Smooth muscle cell (in vitro differentiated cells): ENCODE data around the gene NFIB. TPM values are rescaled to one million over a fixed set of nuclear protein-coding genes. Genes with fewer than 3 reads are reported as not detected.

Source experiments
- DNase-seq: peaks from one replicate; lab custom pipeline; 2025; ENCODE audit not compliant: unreplicated experiment; lab: John Stamatoyannopoulos, UW
- H2AFZ ChIP-seq: fragments of 200-600 bp; sonication (generic); 2 replicates; pipeline ENCODE4 v1.6.0; 2016; ENCODE audit warnings: antibody characterized with exemption, low read depth, mild to moderate bottlenecking
- H3F3A ChIP-seq: fragments of 200-600 bp; sonication (generic); 2 replicates; pipeline ENCODE4 v1.6.0; 2017; ENCODE audit warnings: antibody characterized with exemption, low read depth
- H3K27ac ChIP-seq: fragments of 200-600 bp; sonication (generic); 2 replicates; pipeline ENCODE4 v1.5.1; 2016; ENCODE audit warnings: low read depth, mild to moderate bottlenecking
- H3K27me3 ChIP-seq: fragments of 200-600 bp; sonication (generic); 2 replicates; pipeline ENCODE4 v1.6.1; 2016; ENCODE audit warnings: low read depth, mild to moderate bottlenecking
- H3K36me3 ChIP-seq: fragments of 200-600 bp; sonication (generic); 2 replicates; pipeline ENCODE4 v1.5.1; 2016; ENCODE audit warnings: low read depth
- H3K4me1 ChIP-seq: fragments of 200-600 bp; sonication (generic); 2 replicates; pipeline ENCODE4 v1.5.1; 2016; ENCODE audit warnings: low read depth
- H3K4me2 ChIP-seq: fragments of 200-600 bp; sonication (generic); 2 replicates; pipeline ENCODE4 v1.6.0; 2016; ENCODE audit warnings: mild to moderate bottlenecking
- H3K4me3 ChIP-seq: fragments of 200-600 bp; sonication (generic); 2 replicates; pipeline ENCODE4 v1.5.1; 2016; ENCODE audit warnings: mild to moderate bottlenecking
- H3K79me2 ChIP-seq: fragments of 200-600 bp; sonication (generic); 2 replicates; pipeline ENCODE4 v1.6.0; 2016; ENCODE audit warnings: low read depth, mild to moderate bottlenecking
- H3K9ac ChIP-seq: fragments of 200-600 bp; sonication (generic); 2 replicates; pipeline ENCODE4 v1.6.0; 2016; ENCODE audit warnings: low read depth
- H3K9me3 ChIP-seq: fragments of 200-600 bp; sonication (generic); replicated peaks from 2 replicates; pipeline ENCODE4 v1.5.1; 2016; ENCODE audit warnings: low read depth
- H4K20me1 ChIP-seq: fragments of 200-600 bp; sonication (generic); 2 replicates; pipeline ENCODE4 v1.6.0; 2016; ENCODE audit warnings: low read depth
- WGBS: methylation state at CpG from one replicate; pipeline ENCODE4 v1.1.7; 2016; ENCODE audit warnings: low lambda C conversion rate; 5-methylcytosine and 5-hydroxymethylcytosine counted together
- polyA plus RNA-seq: library from polyadenylated mRNA; unstranded; fragments of >200 nt; fragmentation: Nextera tagmentation; extraction: Ambion mirVana; gene quantifications from 2 replicates; pipeline ENCODE4 v1.2.1, GENCODE V29; 2016
- total RNA-seq: library from RNA; depleted of rRNA; stranded (reverse); fragments of >200 nt; gene quantifications from 2 replicates; pipeline ENCODE4 v1.2.3, GENCODE V29; 2014
- TF ChIP-seq, protein P1 (sequence below): fragments of 200-600 bp; sonication (generic); IDR thresholded peaks from 2 replicates; pipeline ENCODE4 v1.5.1; 2017; ENCODE audit warnings: borderline replicate concordance, mild to moderate bottlenecking, antibody characterized with exemption; ENCODE audit not compliant: insufficient read depth, poor library complexity, severe bottlenecking

The NFIB gene
- total and polyA plus RNA-seq, 2 experiments from 2014 or later: 0.93 to 1.7 TPM

DNA sequence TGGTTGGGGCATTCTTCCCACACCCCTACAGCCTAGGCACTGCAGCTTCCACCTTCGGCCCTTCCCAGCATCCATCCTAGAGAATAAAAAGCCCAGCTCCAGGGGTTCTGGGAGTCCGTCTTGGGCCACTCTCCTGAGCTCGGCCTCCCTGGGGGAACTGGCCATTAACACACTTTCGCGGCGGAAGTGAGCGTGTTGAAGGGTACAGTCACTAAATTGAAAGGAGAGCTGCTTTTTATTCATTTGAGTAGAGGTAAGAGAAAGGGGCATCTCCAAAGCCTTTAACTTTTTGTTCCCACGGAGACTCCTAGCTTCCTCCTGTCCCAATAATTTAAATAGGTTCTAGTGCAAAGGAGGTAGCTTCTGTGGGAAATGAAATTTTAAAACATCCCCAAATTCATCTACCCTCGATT lies 31.0 kb upstream of the NFIB start:
- no peak overlapping the region for H2AFZ ChIP-seq
- TF ChIP-seq, protein P1, sequence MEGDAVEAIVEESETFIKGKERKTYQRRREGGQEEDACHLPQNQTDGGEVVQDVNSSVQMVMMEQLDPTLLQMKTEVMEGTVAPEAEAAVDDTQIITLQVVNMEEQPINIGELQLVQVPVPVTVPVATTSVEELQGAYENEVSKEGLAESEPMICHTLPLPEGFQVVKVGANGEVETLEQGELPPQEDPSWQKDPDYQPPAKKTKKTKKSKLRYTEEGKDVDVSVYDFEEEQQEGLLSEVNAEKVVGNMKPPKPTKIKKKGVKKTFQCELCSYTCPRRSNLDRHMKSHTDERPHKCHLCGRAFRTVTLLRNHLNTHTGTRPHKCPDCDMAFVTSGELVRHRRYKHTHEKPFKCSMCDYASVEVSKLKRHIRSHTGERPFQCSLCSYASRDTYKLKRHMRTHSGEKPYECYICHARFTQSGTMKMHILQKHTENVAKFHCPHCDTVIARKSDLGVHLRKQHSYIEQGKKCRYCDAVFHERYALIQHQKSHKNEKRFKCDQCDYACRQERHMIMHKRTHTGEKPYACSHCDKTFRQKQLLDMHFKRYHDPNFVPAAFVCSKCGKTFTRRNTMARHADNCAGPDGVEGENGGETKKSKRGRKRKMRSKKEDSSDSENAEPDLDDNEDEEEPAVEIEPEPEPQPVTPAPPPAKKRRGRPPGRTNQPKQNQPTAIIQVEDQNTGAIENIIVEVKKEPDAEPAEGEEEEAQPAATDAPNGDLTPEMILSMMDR: no peak
- no peak overlapping the region for H3K9ac ChIP-seq
- no peaks in the 10 kb centered on the region for H3F3A ChIP-seq
- no peaks in the 10 kb centered on the region for H4K20me1 ChIP-seq
- H3K27ac ChIP-seq: no peak overlapping the region
- H3K27me3 ChIP-seq: peaks cover 100% of the 10 kb centered on the region
- no peak overlapping the region for H3K4me3 ChIP-seq
- no peaks in the 10 kb centered on the region for H3K9me3 ChIP-seq
- H3K4me2 ChIP-seq: peak overlapping the region; percentile 35
- H3K4me1 ChIP-seq: peaks cover 54% of the 10 kb centered on the region
- no peaks in the 10 kb centered on the region for H3K79me2 ChIP-seq
- no peaks in the 10 kb centered on the region for H3K36me3 ChIP-seq
- 13% methylated on average over 9 of the region's 9 CpGs for WGBS
- no peak for DNase-seq

DNA sequence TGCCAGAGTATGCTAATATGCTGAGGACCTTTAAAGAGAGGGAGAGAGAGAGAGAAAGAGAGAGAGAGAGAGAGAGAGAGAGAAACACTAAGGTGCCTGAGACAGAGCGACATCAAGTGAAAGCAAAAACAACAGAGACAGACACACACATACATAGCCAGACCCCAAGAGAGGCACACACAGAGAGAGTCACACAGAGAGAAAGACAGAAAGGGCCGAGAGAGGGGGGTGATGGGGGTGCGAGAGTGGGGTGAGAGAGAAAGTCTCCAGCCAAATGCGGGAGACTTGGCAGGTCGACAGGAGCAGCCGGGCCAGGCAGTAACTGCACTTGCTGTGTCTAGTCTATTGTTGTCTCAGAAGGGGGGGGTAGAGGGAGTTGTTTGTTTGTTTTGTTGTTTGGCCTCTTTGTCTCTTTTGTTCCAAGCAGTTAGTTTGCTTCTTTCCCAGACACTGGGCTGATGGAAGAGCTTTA lies 30.1 kb upstream of the NFIB start:
- no peaks in the 10 kb centered on the region for H3K36me3 ChIP-seq
- H3K27me3 ChIP-seq: peaks cover 97% of the 10 kb centered on the region
- H4K20me1 ChIP-seq: no peaks in the 10 kb centered on the region
- TF ChIP-seq, protein P1: no peak
- peaks cover 45% of the 10 kb centered on the region for H3K4me1 ChIP-seq
- no peak overlapping the region for H3K4me3 ChIP-seq
- H3K79me2 ChIP-seq: no peaks in the 10 kb centered on the region
- no peak overlapping the region for H2AFZ ChIP-seq
- no peak overlapping the region for H3K4me2 ChIP-seq
- 27% methylated on average over 5 of the region's 6 CpGs for WGBS
- no peaks in the 10 kb centered on the region for H3K9me3 ChIP-seq
- no peak overlapping the region for H3K9ac ChIP-seq
- no peak for DNase-seq
- H3F3A ChIP-seq: no peaks in the 10 kb centered on the region
- H3K27ac ChIP-seq: no peak overlapping the region

DNA sequence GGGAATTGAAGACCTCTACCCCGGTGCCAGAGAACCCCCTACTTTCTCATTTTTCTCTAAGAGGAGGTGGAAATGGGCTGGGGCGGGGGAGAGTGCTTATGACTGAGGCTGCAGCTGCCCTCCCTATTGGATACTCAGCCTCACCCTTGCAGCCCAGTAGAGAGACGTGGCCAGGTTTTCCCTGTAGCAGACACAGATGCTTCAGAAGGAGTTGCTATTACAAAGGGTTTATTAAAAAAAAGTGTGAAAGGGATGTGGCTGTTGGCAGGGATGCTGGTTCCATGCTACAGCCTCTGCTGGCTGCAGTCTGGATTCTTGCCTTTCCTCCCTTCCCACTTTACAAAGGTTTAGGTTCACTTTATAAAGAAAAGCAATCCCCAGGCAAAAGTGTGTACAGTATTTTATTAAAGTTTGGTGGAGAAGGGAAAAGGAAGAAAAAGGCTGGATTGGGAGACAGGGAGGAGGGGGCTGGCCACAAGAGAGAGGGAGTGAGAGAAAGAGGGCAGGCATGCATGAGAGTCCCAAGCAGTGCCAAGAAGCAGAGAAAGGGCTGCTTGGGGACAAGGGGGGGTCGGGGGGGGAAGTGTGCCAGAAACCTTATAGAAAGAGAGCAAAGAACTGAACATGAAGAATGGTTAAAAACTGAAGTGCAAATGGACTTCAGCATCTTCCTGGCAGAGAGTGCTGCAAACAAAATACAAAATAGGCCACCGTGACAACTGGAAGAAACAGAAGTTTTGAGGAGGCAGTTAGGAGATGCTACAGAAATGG lies 29.5 kb upstream of the NFIB start:
- TF ChIP-seq, protein P1: no peak
- Histone ChIP-seq H3K4me2 (no peak overlapping the region), H2AFZ (no peak overlapping the region), H3K36me3 (no peaks in the 10 kb centered on the region), H3K27ac (no peak overlapping the region), H3K27me3 (peaks cover 90% of the 10 kb centered on the region), H3K79me2 (no peaks in the 10 kb centered on the region), H3F3A (no peaks in the 10 kb centered on the region), H3K9me3 (no peaks in the 10 kb centered on the region), H4K20me1 (no peaks in the 10 kb centered on the region), H3K4me1 (peaks cover 39% of the 10 kb centered on the region), H3K4me3 (no peak overlapping the region), H3K9ac (no peak overlapping the region)
- no peak for DNase-seq
- WGBS: 58% methylated on average over 4 of the region's 5 CpGs

DNA sequence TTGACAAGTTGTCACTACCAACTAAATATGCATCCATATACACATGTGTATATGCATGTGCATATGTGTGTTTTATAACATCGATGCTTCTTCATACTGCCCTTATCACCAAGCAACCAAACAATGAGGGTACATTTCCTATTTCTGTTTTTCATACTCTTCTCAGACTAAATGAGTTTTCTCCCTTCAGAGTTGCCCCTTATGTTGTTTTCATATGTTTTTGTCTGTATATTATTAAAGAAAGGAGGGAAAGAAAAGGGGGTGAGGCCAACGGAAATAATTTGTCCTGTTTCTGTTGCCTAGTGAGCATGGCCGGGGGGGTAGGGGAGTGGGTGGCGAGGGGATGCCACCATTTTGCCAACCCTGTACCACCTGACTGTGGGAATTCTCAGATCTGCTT lies 28.8 kb upstream of the NFIB start:
- Histone ChIP-seq H2AFZ (no peak overlapping the region), H3K4me2 (no peak overlapping the region), H3K27me3 (peaks cover 83% of the 10 kb centered on the region), H4K20me1 (no peaks in the 10 kb centered on the region), H3K79me2 (no peaks in the 10 kb centered on the region), H3K4me1 (peaks cover 33% of the 10 kb centered on the region), H3K36me3 (no peaks in the 10 kb centered on the region), H3K9me3 (no peaks in the 10 kb centered on the region), H3F3A (no peaks in the 10 kb centered on the region), H3K9ac (no peak overlapping the region), H3K27ac (no peak overlapping the region), H3K4me3 (no peak overlapping the region)
- TF ChIP-seq, protein P1: no peak
- WGBS: 84% methylated on average over 4 of the region's 4 CpGs
- DNase-seq: no peak
